Activated T-helper 2 cell treated with anti-CD3 and anti-CD28 coated beads, Interferon-gamma antibody, Interleukin-2, Interleukin-4, amounts not matched to agents 10 μg/mL and 5 μg/mL and 100 μg/mL, durations not matched to agents 14 hours and 24 hours and 36 hours (primary cell): ENCODE measurements around the gene TP53I11. TPM values are rescaled to one million over a fixed set of nuclear protein-coding genes. Genes with fewer than 3 reads are reported as not detected.

Source experiments
- DNase-seq: peaks from one replicate; pipeline ENCODE4 v3.0.0; 2021; ENCODE audit warnings: low spot score
- H3K27ac Mint-ChIP-seq: one replicate; pipeline ENCODE4 v1.8.0; 2021; ENCODE audit warnings: mixed read lengths
- H3K27me3 Mint-ChIP-seq: one replicate; pipeline ENCODE4 v1.8.0; 2021; ENCODE audit warnings: low read depth, mixed read lengths
- H3K36me3 Mint-ChIP-seq: one replicate; pipeline ENCODE4 v1.8.0; 2021; ENCODE audit warnings: low read depth, mixed read lengths
- H3K4me1 Mint-ChIP-seq: one replicate; pipeline ENCODE4 v1.8.0; 2021; ENCODE audit warnings: low read depth, mixed read lengths
- H3K4me3 Mint-ChIP-seq: one replicate; pipeline ENCODE4 v1.8.0; 2021; ENCODE audit warnings: low read depth, mild to moderate bottlenecking, moderate library complexity, mixed read lengths
- H3K9me3 Mint-ChIP-seq: one replicate; pipeline ENCODE4 v1.8.0; 2021; ENCODE audit warnings: mixed read lengths
- intact Hi-C: fragments of 100-400 bp; cut with micrococcal nuclease; formaldehyde crosslinking; loops from one replicate; pipeline ENCODE4 v1.15.1; 2023
- total RNA-seq: library from RNA; stranded (reverse); gene quantifications from 2 replicates; pipeline ENCODE4 v1.2.3, GENCODE V29; 2022

The TP53I11 gene
- total RNA-seq, 1 donor from 2014 or later: 5.0 TPM

- peaks cover 8% of the 10 kb centered on the region for H3K27me3 Mint-ChIP-seq
- no peaks in the 10 kb centered on the region for H3K36me3 Mint-ChIP-seq
- no peaks in the 10 kb centered on the region for H3K4me1 Mint-ChIP-seq
- H3K4me3 Mint-ChIP-seq: no peak overlapping the region
- intact Hi-C loops: no loop called here
- no peak for DNase-seq
- H3K9me3 Mint-ChIP-seq: no peaks in the 10 kb centered on the region
- no peak overlapping the region for H3K27ac Mint-ChIP-seq
Measured at GRCh38 chr11:44886790-44887140, 63.9 kb downstream of the TP53I11 start.

DNA sequence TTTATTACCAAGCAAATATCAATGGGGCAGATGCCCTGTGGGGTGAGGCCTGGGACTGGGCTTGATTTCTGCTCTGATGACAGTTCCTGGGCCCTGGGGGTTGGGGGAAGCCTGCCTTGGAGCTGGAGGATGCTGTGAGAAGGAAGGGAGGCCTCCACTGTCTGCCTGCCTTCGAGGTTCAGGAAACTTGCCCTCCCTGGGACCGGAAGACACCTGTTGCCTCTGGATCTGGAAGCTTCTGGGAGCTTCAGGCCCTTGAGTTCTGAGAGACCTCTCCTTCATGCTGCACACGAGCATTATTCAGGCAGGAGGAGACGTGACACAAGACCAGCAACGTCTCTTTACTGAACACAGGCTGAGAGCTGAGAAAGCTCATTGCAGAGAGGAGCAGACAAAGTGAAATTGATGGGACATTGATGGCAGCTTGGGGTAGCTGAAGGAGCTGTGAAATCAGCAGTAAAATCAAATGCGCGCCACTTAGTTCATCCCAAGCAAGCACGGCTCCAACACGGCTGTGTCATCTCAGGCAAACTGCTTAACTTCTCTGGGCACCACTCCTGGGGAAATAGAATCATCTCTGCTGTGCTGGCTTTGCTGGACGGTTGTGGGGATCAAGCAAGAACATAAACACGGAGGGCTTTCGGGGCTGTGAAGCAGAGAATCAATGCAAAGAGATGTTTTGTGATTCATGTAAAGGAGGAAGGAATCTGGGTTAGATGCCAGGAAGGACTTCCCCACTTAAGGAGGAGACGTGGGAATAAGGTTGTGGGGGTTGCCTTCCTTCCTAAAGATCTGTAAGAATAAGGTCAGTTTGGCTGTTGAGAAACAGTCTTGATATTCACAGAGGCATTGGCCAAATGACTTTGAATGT, 64.5 kb downstream of the TP53I11 start:
- Mint-ChIP-seq H3K36me3 (no peaks in the 10 kb centered on the region), H3K4me1 (no peaks in the 10 kb centered on the region), H3K27ac (no peak overlapping the region), H3K4me3 (no peak overlapping the region), H3K27me3 (peaks cover 8% of the 10 kb centered on the region), H3K9me3 (no peaks in the 10 kb centered on the region)
- DNase-seq: no peak
- intact Hi-C loops: no loop called here

GRCh38 chr11:44885065-44885810, 65.4 kb downstream of the TP53I11 start:
- no peak overlapping the region for H3K4me3 Mint-ChIP-seq
- no peaks in the 10 kb centered on the region for H3K9me3 Mint-ChIP-seq
- DNase-seq: no peak

GRCh38 chr11:44884056-44884455, 66.6 kb downstream of the TP53I11 start:
- no peaks in the 10 kb centered on the region for H3K9me3 Mint-ChIP-seq
- no peak overlapping the region for H3K4me3 Mint-ChIP-seq
- no peaks in the 10 kb centered on the region for H3K36me3 Mint-ChIP-seq
- intact Hi-C loops: no loop called here
- peaks cover 8% of the 10 kb centered on the region for H3K27me3 Mint-ChIP-seq
- H3K4me1 Mint-ChIP-seq: no peaks in the 10 kb centered on the region
- no peak for DNase-seq
- H3K27ac Mint-ChIP-seq: no peak overlapping the region

More at GRCh38 chr11:44885065-44885810, 65.4 kb downstream of the TP53I11 start:
- Mint-ChIP-seq H3K27ac (no peak overlapping the region), H3K27me3 (peaks cover 8% of the 10 kb centered on the region), H3K4me1 (no peaks in the 10 kb centered on the region), H3K36me3 (no peaks in the 10 kb centered on the region)
- intact Hi-C loops: no loop called here

- intact Hi-C loops: no loop called here
- Mint-ChIP-seq H3K36me3 (no peaks in the 10 kb centered on the region), H3K9me3 (no peaks in the 10 kb centered on the region), H3K27ac (no peak overlapping the region), H3K4me3 (no peak overlapping the region), H3K4me1 (no peaks in the 10 kb centered on the region), H3K27me3 (peaks cover 8% of the 10 kb centered on the region)
- DNase-seq: no peak
Measured at GRCh38 chr11:44883277-44883676, 67.4 kb downstream of the TP53I11 start.

Other genes with a start within 250 kb of the TP53I11 start
- 0.87 and 1.1 TPM in 2 replicates for gene TSPAN18, start 223.9 kb downstream of the TP53I11 start, total RNA-seq
- gene PRDM11, start 195.8 kb upstream of the TP53I11 start, total RNA-seq: 1.9 and 2.6 TPM in 2 replicates